C4-2B (cell line): ENCODE measurements around the gene PAX6.

Experiments
- H3K27ac ChIP-seq: fragments of 450-650 bp; 2 replicates; pipeline ENCODE4 v1.5.1; 2017
- CTCF ChIP-seq: fragments of 450-650 bp; conservative IDR thresholded peaks from 2 replicates; pipeline ENCODE4 v1.5.1; 2017; ENCODE audit warnings: mild to moderate bottlenecking
- ZFX ChIP-seq: fragments of 450-650 bp; IDR thresholded peaks from 2 replicates; pipeline ENCODE4 v1.6.1; 2017

PAX6 gene

GRCh38 chr11:31810779-31811647, at the start of gene PAX6:
TSS of gene PAX6 (minus strand) at chr11:31811322. CDS start at chr11:31806411, 4,911 bp downstream.
- H3K27ac ChIP-seq, result no peak within 1 kb of the TSS
- TF ChIP-seq CTCF, result no peak

- no peak overlapping the region for H3K27ac ChIP-seq
- TF ChIP-seq CTCF (no peak), ZFX (no peak)
These were observed 49.3 kb upstream of the PAX6 start for GRCh38 chr11:31860391-31860790.

- no peak overlapping the region for H3K27ac ChIP-seq
- TF ChIP-seq CTCF (no peak), ZFX (no peak)
These were observed 45.1 kb upstream of the PAX6 start for GRCh38 chr11:31856248-31856647.

GRCh38 chr11:31855466-31855865, 44.3 kb upstream of the PAX6 start:
- no peak overlapping the region for H3K27ac ChIP-seq
- no peak for TF ChIP-seq CTCF
- no peak for TF ChIP-seq ZFX

- no peak overlapping the region for H3K27ac ChIP-seq
- no peak for TF ChIP-seq CTCF
- TF ChIP-seq ZFX, result no peak
These were observed 39.2 kb upstream of the PAX6 start for GRCh38 chr11:31850365-31850764.

- TF ChIP-seq ZFX (no peak), CTCF (no peak)
- no peak overlapping the region for H3K27ac ChIP-seq
These were observed 36.6 kb upstream of the PAX6 start for GRCh38 chr11:31847761-31848160.

- no peak overlapping the region for H3K27ac ChIP-seq
- TF ChIP-seq CTCF (no peak), ZFX (no peak)
These were observed 34.2 kb upstream of the PAX6 start for GRCh38 chr11:31845331-31845730.
